Upper lobe of left lung (tissue), 6 donors: ENCODE data around the gene ROMO1. TPM values are rescaled to one million over a fixed set of nuclear protein-coding genes. Genes with fewer than 3 reads are reported as not detected.
"Not testable (repeated sequence)": the region's sequence is repeated elsewhere in the genome, so short reads cannot be mapped to it uniquely, and the experiment has no call there.

Experiments
- ATAC-seq, 2 donors: fragments of 200-7000 bp; cut with Tn5 transposase; one replicate each; pipeline ENCODE4 v1.9.1; 2022; ENCODE audit warnings: mild to moderate bottlenecking in 2 of 2, moderate library complexity in 2 of 2; ENCODE audit not compliant: low FRiP score in 2 of 2
- DNase-seq, 2 donors: peaks; one replicate each; pipeline ENCODE4 v3.0.0-alpha.2; 2019 to 2020
- H3K27ac ChIP-seq, 4 donors: fragments of 200-600 bp; sonication (generic); one replicate each; pipeline ENCODE4 v1.5.1; 2016 to 2019
- H3K27me3 ChIP-seq, 4 donors: fragments of 200-600 bp; sonication (generic); one replicate each; pipeline ENCODE4 v1.5.1; 2017 to 2019
- H3K36me3 ChIP-seq, 4 donors: fragments of 200-600 bp; sonication (generic); one replicate each; pipeline ENCODE4 v1.5.1; 2016 to 2019
- H3K4me1 ChIP-seq, 4 donors: fragments of 200-600 bp; sonication (generic); one replicate each; pipeline ENCODE4 v1.5.1; 2018 to 2019
- H3K4me3 ChIP-seq, 4 donors: fragments of 200-600 bp; sonication (generic); one replicate each; pipeline ENCODE4 v1.5.1; 2017 to 2019; ENCODE audit warnings: mild to moderate bottlenecking in 2 of 4, moderate library complexity in 1 of 4
- H3K9me3 ChIP-seq, 4 donors: fragments of 200-600 bp; sonication (generic); one replicate each; pipeline ENCODE4 v1.5.1; 2018 to 2019
- EP300 ChIP-seq, 4 donors: sonication (generic); formaldehyde crosslinking; IDR thresholded peaks; one replicate each; pipeline ENCODE4 v1.5.1; 2017; ENCODE audit warnings: antibody characterized with exemption in 4 of 4, control low read depth in 2 of 4
- POLR2A ChIP-seq, 4 donors: fragments of 450-650 bp; IDR thresholded peaks; one replicate each; pipeline ENCODE4 v1.5.1; 2016 to 2017; ENCODE audit warnings: antibody characterized with exemption in 4 of 4, mild to moderate bottlenecking in 2 of 4
- POLR2AphosphoS5 ChIP-seq, 2 donors: sonication (generic); formaldehyde crosslinking; IDR thresholded peaks; one replicate each; pipeline ENCODE4 v1.5.1; 2017; ENCODE audit warnings: antibody characterized with exemption in 2 of 2
- WGBS, 2 donors: methylation state at CpG; one replicate each; pipeline ENCODE4 v1.1.5; 2017 to 2018; 5-methylcytosine and 5-hydroxymethylcytosine counted together
- total RNA-seq, 6 donors: library from RNA; depleted of rRNA in 4 of 6; stranded (reverse); fragments of >200 nt in 4 of 6; gene quantifications; one replicate each; pipeline versions ENCODE4 v1.1.0 to v1.2.1, GENCODE V29; 2016 to 2021
- TF ChIP-seq, protein P1 (sequence below), 6 experiments: fragments of 450-650 bp in 4 of 6; fragments of 200-600 bp in 2 of 6; sonication (generic) in 2 of 6; IDR thresholded peaks; one replicate each; pipeline ENCODE4 v1.5.1; 2016 to 2019; ENCODE audit warnings: antibody characterized with exemption in 6 of 6
- donor health status: DM: no; HTN: no; CAD: no; lungs with moderate emphysema.
- donor health status: DM: no; HTN: yes; CAD: no; lungs with severe emphysema.

ROMO1 gene
- total RNA-seq, 6 donors from 2014 or later: 105 to 213 (median 134) TPM

DNA sequence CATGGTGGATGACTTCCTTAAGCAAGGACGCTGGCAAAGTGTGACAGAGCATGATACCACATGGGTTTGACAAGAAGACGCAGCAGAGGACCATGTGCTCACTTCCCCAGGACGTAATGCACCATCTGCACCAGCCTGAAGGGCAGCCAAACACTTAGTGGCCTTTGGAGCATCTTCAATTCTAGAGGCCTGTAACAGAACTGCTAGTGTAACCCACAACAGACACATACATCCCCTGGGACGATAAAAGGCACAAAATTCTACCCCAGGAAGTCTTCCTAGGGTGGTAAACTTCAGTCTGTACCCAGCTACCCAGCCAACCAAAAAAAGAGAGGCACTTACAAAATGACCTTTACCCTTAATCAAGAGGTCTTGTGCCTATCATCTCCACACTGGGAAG lies 25.3 kb upstream of the ROMO1 start:
- H3K36me3 ChIP-seq: peaks cover 19 to 71% (median 52%) of the 10 kb centered on the region in 4 donors
- no peaks in the 10 kb centered on the region for H3K9me3 ChIP-seq
- TF ChIP-seq POLR2AphosphoS5 (IDR thresholded peaks at IDR 0.05) (no peak), EP300 (IDR thresholded peaks at IDR 0.05) (no peak), POLR2A (IDR thresholded peaks at IDR 0.05) (no peak)
- TF ChIP-seq, protein P1, sequence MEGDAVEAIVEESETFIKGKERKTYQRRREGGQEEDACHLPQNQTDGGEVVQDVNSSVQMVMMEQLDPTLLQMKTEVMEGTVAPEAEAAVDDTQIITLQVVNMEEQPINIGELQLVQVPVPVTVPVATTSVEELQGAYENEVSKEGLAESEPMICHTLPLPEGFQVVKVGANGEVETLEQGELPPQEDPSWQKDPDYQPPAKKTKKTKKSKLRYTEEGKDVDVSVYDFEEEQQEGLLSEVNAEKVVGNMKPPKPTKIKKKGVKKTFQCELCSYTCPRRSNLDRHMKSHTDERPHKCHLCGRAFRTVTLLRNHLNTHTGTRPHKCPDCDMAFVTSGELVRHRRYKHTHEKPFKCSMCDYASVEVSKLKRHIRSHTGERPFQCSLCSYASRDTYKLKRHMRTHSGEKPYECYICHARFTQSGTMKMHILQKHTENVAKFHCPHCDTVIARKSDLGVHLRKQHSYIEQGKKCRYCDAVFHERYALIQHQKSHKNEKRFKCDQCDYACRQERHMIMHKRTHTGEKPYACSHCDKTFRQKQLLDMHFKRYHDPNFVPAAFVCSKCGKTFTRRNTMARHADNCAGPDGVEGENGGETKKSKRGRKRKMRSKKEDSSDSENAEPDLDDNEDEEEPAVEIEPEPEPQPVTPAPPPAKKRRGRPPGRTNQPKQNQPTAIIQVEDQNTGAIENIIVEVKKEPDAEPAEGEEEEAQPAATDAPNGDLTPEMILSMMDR (IDR thresholded peaks at IDR 0.05): no peak
- DNase-seq (no peak), ATAC-seq (no peak)
- no peak overlapping the region for H3K4me3 ChIP-seq
- no peaks in the 10 kb centered on the region for H3K27me3 ChIP-seq
- no peak overlapping the region for H3K27ac ChIP-seq
- 86 to 98% methylated on average over 2 to 4 of the region's 4 CpGs for WGBS, 2 donors
- no peaks in the 10 kb centered on the region for H3K4me1 ChIP-seq

DNA sequence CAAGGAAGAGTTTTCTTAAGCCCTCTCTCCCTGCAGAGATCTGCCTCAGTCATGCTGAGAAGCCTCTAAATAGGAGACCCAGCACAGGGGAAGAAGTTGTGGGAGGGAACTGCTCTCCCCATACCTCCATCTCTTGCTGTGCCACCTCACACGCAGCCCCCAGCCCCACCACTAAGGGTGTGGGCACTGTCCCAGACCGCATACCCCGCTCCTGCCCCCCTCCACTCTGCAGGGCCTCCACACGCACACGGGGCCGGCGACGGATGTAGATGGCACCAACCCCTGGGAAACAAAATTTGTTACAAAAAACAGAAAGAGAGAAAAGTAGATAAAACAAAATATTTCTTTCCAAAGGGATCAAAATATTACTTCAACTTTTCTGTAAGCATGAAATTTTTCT lies 24.3 kb upstream of the ROMO1 start:
- TF ChIP-seq POLR2AphosphoS5 (IDR thresholded peaks at IDR 0.05) (no peak), EP300 (IDR thresholded peaks at IDR 0.05) (no peak), POLR2A (IDR thresholded peaks at IDR 0.05) (no peak)
- TF ChIP-seq, protein P1 (IDR thresholded peaks at IDR 0.05): no peak
- no peaks in the 10 kb centered on the region for H3K9me3 ChIP-seq
- 93 to 96% methylated on average over 8 of the region's 8 CpGs for whole genome bisulfite sequencing, 2 donors
- no peak overlapping the region for H3K27ac ChIP-seq
- H3K36me3 ChIP-seq: peaks cover 14 to 71% (median 41%) of the 10 kb centered on the region in 4 donors
- DNase-seq (no peak), ATAC-seq (no peak)
- no peaks in the 10 kb centered on the region for H3K4me1 ChIP-seq
- no peaks in the 10 kb centered on the region for H3K27me3 ChIP-seq
- no peak overlapping the region for H3K4me3 ChIP-seq

GRCh38 chr20:35680452-35681183 lies 18.6 kb upstream of the ROMO1 start:
- peak in 1 of 2 donors; percentile 42 for ATAC-seq
- DNase-seq: no peak
- Histone ChIP-seq H3K4me3 (no peak overlapping the region), H3K9me3 (no peaks in the 10 kb centered on the region), H3K36me3 (peaks cover 0 to 49% (median 7%) of the 10 kb centered on the region in 4 donors), H3K27ac (no peak overlapping the region), H3K4me1 (no peaks in the 10 kb centered on the region), H3K27me3 (no peaks in the 10 kb centered on the region)
- 69 to 77% methylated on average over 4 of the region's 4 CpGs for WGBS, 2 donors
- TF ChIP-seq POLR2AphosphoS5 (IDR thresholded peaks at IDR 0.05) (no peak), EP300 (IDR thresholded peaks at IDR 0.05) (no peak), POLR2A (IDR thresholded peaks at IDR 0.05) (no peak)
- TF ChIP-seq, protein P1 (IDR thresholded peaks at IDR 0.05): no peak

- H3K36me3 ChIP-seq: peaks cover 2 to 52% (median 9%) of the 10 kb centered on the region in 4 donors
- no peaks in the 10 kb centered on the region for H3K27me3 ChIP-seq
- DNase-seq: no peak
- no peaks in the 10 kb centered on the region for H3K4me1 ChIP-seq
- H3K27ac ChIP-seq: no peak overlapping the region
- ATAC-seq: no peak
- 0 to 97% methylated on average over 1 of the region's 1 CpG for WGBS, 2 donors
- no peaks in the 10 kb centered on the region for H3K9me3 ChIP-seq
- no peak for TF ChIP-seq POLR2A (IDR thresholded peaks at IDR 0.05)
- H3K4me3 ChIP-seq: no peak overlapping the region
These were observed 17.2 kb upstream of the ROMO1 start for GRCh38 chr20:35681960-35682359.

DNA sequence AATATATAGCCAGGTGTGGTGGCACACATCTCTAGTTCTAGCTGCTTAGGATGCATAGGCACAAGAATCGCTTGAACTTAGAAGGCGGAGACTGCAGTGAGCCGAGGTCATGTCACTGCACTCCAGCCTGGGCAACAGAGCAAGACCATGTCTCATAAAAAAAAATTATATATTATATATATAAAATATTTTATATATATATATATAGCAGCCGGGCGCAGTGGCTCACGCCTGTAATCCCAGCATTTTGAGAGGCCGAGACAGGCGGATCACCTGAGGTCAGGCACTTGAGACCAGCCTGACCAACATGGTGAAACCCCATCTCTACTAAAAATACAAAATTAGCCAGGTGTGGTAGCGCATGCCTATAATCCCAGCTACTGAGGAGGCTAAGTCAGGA lies 13.8 kb upstream of the ROMO1 start:
- DNase-seq, H3K27ac ChIP-seq, H3K27me3 ChIP-seq, ATAC-seq, H3K4me1 ChIP-seq, H3K9me3 ChIP-seq, H3K4me3 ChIP-seq: not testable (repeated sequence)
- WGBS, 2 donors: 95 to 96% methylated on average over 9 of the region's 9 CpGs
- peaks cover 3 to 59% (median 32%) of the 10 kb centered on the region in 4 donors for H3K36me3 ChIP-seq

GRCh38 chr20:35686872-35687271 lies 12.3 kb upstream of the ROMO1 start:
- H3K27ac ChIP-seq, H3K27me3 ChIP-seq, H3K4me3 ChIP-seq, ATAC-seq, H3K9me3 ChIP-seq, DNase-seq, H3K4me1 ChIP-seq: not testable (repeated sequence)
- peaks cover 3 to 65% (median 34%) of the 10 kb centered on the region in 4 donors for H3K36me3 ChIP-seq
- 91 to 93% methylated on average over 11 of the region's 11 CpGs for WGBS, 2 donors
